Astrocyte of the spinal cord (primary cell): ENCODE data around the gene SLC66A2.

Experiments
- DNase-seq: peaks from one replicate; pipeline ENCODE4 v3.0.0; 2011; ENCODE audit warnings: low read depth, low spot score
- H3K4me3 ChIP-seq: 2 replicates; pipeline ENCODE4 v1.5.1; 2011; ENCODE audit warnings: low read depth, mild to moderate bottlenecking, low read length, moderate library complexity
- in situ Hi-C: cut with HindIII; loops from 2 replicates; pipeline ENCODE4 v1.10.0; 2017; ENCODE audit warnings: low sequenced_read_pairs
- TF ChIP-seq, protein P1 (sequence below): IDR thresholded peaks from 2 replicates; pipeline ENCODE4 v1.5.1; 2012; ENCODE audit warnings: low read depth, mild to moderate bottlenecking, low read length, inconsistent platforms

Gene SLC66A2

GRCh38 chr18:79922971-79923411 lies 28.5 kb downstream of the SLC66A2 start:
- DNase-seq: no peak

DNA sequence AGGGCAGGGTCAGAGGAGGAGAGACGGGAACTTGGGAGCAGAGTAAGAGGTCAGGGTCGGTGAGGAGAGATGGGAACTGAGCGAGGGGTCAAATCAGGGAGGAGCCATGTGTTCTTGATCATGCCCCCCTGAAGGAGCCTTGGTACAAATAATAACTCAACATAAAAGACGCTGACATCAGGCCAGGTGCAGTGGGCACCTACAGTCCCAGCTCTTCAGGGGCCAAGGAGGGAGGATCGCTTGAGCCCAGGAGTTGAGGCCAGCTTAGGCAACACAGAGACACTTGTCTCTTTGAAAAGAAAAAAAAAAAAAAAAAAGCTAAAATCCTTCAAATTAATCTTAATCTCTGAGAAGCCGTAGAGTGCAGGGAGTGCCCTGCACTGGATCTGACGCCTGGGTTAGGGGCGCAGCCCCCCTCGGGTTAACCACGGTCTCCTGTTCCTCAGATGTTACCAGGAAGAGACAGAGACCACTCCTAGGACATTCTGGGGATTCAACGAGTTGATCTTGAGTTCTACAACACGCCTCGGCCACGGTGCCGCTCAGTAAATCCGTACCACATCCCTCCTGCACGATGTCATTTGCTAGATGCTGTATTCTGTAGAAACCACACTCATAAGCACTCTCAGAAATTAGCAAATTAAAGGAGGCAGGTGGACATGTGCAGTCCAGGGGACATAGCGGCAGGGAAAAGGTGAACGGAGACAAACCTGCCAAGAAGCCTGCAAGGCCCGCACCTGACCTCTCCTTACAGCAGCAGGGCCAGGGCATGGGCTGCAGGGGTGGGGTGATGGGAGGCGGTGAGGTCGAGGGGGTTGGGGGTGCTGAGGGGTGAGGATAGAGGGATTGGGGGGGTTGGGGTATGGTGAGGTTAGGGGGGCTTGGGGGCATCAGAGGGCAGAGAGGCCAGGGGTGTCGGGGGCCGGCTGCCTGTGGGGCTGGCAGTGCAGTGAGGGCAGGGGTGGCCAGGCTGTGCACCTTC lies 29.2 kb downstream of the SLC66A2 start:
- in situ Hi-C loops: no loop called here
- TF ChIP-seq, protein P1, sequence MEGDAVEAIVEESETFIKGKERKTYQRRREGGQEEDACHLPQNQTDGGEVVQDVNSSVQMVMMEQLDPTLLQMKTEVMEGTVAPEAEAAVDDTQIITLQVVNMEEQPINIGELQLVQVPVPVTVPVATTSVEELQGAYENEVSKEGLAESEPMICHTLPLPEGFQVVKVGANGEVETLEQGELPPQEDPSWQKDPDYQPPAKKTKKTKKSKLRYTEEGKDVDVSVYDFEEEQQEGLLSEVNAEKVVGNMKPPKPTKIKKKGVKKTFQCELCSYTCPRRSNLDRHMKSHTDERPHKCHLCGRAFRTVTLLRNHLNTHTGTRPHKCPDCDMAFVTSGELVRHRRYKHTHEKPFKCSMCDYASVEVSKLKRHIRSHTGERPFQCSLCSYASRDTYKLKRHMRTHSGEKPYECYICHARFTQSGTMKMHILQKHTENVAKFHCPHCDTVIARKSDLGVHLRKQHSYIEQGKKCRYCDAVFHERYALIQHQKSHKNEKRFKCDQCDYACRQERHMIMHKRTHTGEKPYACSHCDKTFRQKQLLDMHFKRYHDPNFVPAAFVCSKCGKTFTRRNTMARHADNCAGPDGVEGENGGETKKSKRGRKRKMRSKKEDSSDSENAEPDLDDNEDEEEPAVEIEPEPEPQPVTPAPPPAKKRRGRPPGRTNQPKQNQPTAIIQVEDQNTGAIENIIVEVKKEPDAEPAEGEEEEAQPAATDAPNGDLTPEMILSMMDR: no peak
- H3K4me3 ChIP-seq: no peak overlapping the region
- no peak for DNase-seq

More at GRCh38 chr18:79922971-79923411, 28.5 kb downstream of the SLC66A2 start:
- TF ChIP-seq, protein P1: no peak
- in situ Hi-C loops: no loop called here
- no peak overlapping the region for H3K4me3 ChIP-seq

- TF ChIP-seq, protein P1: no peak
- DNase-seq: no peak
- no peak overlapping the region for H3K4me3 ChIP-seq
- in situ Hi-C loops: no loop called here
Observed at GRCh38 chr18:79919089-79919488, 32.4 kb downstream of the SLC66A2 start.

- TF ChIP-seq, protein P1: no peak
- H3K4me3 ChIP-seq: no peak overlapping the region
- in situ Hi-C loops: no loop called here
- DNase-seq: no peak
Observed at GRCh38 chr18:79918615-79919011, 32.8 kb downstream of the SLC66A2 start.

- in situ Hi-C loops: no loop called here
- DNase-seq: no peak
- TF ChIP-seq, protein P1: no peak
- H3K4me3 ChIP-seq: no peak overlapping the region
Observed at GRCh38 chr18:79917853-79918614, 33.4 kb downstream of the SLC66A2 start.

- H3K4me3 ChIP-seq: no peak overlapping the region
- TF ChIP-seq, protein P1: no peak
- DNase-seq: no peak
- in situ Hi-C loops: no loop called here
Observed at GRCh38 chr18:79917169-79917852, 34.1 kb downstream of the SLC66A2 start.
